ENCODE measurements around the gene SERPINB1.

Gene SERPINB1

GRCh38 chr6:2844008-2844407 lies 2.3 kb upstream of the SERPINB1 start:
- no peak for DNase-seq

- DNase-seq: peak in 1 of 3 donors; percentile 13
These were observed 1.6 kb upstream of the SERPINB1 start for GRCh38 chr6:2843138-2843740.

GRCh38 chr6:2842139-2842552 lies 483 bp upstream of the SERPINB1 start:
- no peak for DNase-seq

- no peak for DNase-seq
These were observed 958 bp downstream of the SERPINB1 start for GRCh38 chr6:2840749-2841061.

- peak; percentile 52 to 65 (median 58) for DNase-seq
These were observed 1.5 kb downstream of the SERPINB1 start for GRCh38 chr6:2839982-2840748.

GRCh38 chr6:2839195-2839981 lies 2.3 kb downstream of the SERPINB1 start:
- peak in 2 of 3 donors; percentile 68 to 75 for DNase-seq

- no peak for DNase-seq
These were observed 3.4 kb downstream of the SERPINB1 start for GRCh38 chr6:2838251-2838650.

- no peak for DNase-seq
These were observed 7.4 kb downstream of the SERPINB1 start for GRCh38 chr6:2834262-2834661.

GRCh38 chr6:2831392-2831791 lies 10.3 kb downstream of the SERPINB1 start:
- DNase-seq: no peak

- DNase-seq: no peak
These were observed 11.5 kb downstream of the SERPINB1 start for GRCh38 chr6:2830183-2830582.

- no peak for DNase-seq
These were observed 12.4 kb downstream of the SERPINB1 start for GRCh38 chr6:2829253-2829652.

GRCh38 chr6:2828629-2829028 lies 13.0 kb downstream of the SERPINB1 start:
- no peak for DNase-seq

- DNase-seq: no peak
These were observed 14.5 kb downstream of the SERPINB1 start for GRCh38 chr6:2827142-2827541.

- DNase-seq: peak; percentile 53 to 81 (median 73)
These were observed 15.5 kb downstream of the SERPINB1 start for GRCh38 chr6:2826131-2826530.

- no peak for DNase-seq
These were observed 18.4 kb downstream of the SERPINB1 start for GRCh38 chr6:2823104-2823850.

- DNase-seq: no peak
These were observed 20.1 kb downstream of the SERPINB1 start for GRCh38 chr6:2821554-2821953.

GRCh38 chr6:2820415-2820814 lies 21.2 kb downstream of the SERPINB1 start:
- peak in 1 of 3 donors; percentile 44 for DNase-seq

GRCh38 chr6:2819978-2820377 lies 21.7 kb downstream of the SERPINB1 start:
- no peak for DNase-seq

- no peak for DNase-seq
These were observed 22.5 kb downstream of the SERPINB1 start for GRCh38 chr6:2819115-2819514.

GRCh38 chr6:2818593-2818992 lies 23.1 kb downstream of the SERPINB1 start:
- peak in 2 of 3 donors; percentile 44 to 70 for DNase-seq

GRCh38 chr6:2817903-2818443 lies 23.7 kb downstream of the SERPINB1 start:
- DNase-seq: no peak

- no peak for DNase-seq
These were observed 25.5 kb downstream of the SERPINB1 start for GRCh38 chr6:2816158-2816557.

GRCh38 chr6:2812695-2813094 lies 29.0 kb downstream of the SERPINB1 start:
- no peak for DNase-seq

All from suppressor macrophage treated with lipopolysaccharide for 1 hour (primary cell).